Right cardiac atrium (tissue), 5 donors: ENCODE results near the gene STOML3. TPM values are rescaled to one million over a fixed set of nuclear protein-coding genes. Genes with fewer than 3 reads are reported as not detected.

Experiments used
- ATAC-seq, 2 donors: fragments of 200-7000 bp; cut with Tn5 transposase; one replicate each; pipeline versions ENCODE4 v1.8.0 to v1.9.1; 2020; ENCODE audit warnings: moderate library complexity in 2 of 2, mild to moderate bottlenecking in 1 of 2
- DNase-seq, 3 donors: peaks; one replicate each; pipeline ENCODE4 v3.0.0-alpha.2; 2020
- H3K27ac ChIP-seq: one replicate; pipeline ENCODE4 v1.5.1; 2013; ENCODE audit warnings: mild to moderate bottlenecking, low read length, control low read depth, moderate library complexity
- H3K27me3 ChIP-seq: one replicate; pipeline ENCODE4 v1.6.1; 2013; ENCODE audit not compliant: control insufficient read depth, insufficient read depth
- H3K4me1 ChIP-seq: one replicate; pipeline ENCODE4 v1.6.1; 2013; ENCODE audit warnings: low read length; ENCODE audit not compliant: control insufficient read depth, insufficient read depth
- H3K4me3 ChIP-seq: one replicate; pipeline ENCODE4 v1.5.1; 2013; ENCODE audit warnings: low read length, control low read depth
- H3K9me3 ChIP-seq: one replicate; pipeline ENCODE4 v1.6.1; 2013; ENCODE audit warnings: low read length; ENCODE audit not compliant: control insufficient read depth
- WGBS: extraction: QIAGEN DNeasy Blood & Tissue Kit; methylation state at CpG from one replicate; pipeline ENCODE4 v1.1.7; 2013; 5-methylcytosine and 5-hydroxymethylcytosine counted together
- intact Hi-C, 4 donors: fragments of 100-400 bp; cut with DNase I; formaldehyde crosslinking; loops; one replicate each; pipeline versions ENCODE4 v1.11.0 to v1.14.0; 2022 to 2023
- long read RNA-seq, 4 donors: library from polyadenylated mRNA; unstranded; transcript quantifications; one replicate each; pipeline ENCODE4 v2.0.0, GENCODE V29; 2020 to 2021
- polyA plus RNA-seq: library from polyadenylated mRNA; stranded (reverse); fragments of 200-250 nt; gene quantifications from one replicate; pipeline ENCODE4 v1.2.3, GENCODE V29; 2013
- total RNA-seq, 4 donors: library from RNA; stranded (reverse); fragmentation: NEBNext Ultra II Directional; extraction: Animal tissue kit (Norgen Biotek cat#: 25700); gene quantifications; one replicate each; pipeline ENCODE4 v1.2.1, GENCODE V29; 2021
- donor health status: healthy with polysubstance abuse.
- donor health status: DM: no; HTN: yes; CAD: no.
- donor health status: DM: no; HTN: no; CAD: no.
- donor health status: DM: no; HTN: yes; CAD: no; lungs with severe emphysema.
- donor health status: DM: yes; HTN: yes; CAD: no.

STOML3 gene
- not detected for total RNA-seq
- polyA plus RNA-seq = not detected
- long read RNA-seq, donor 1 = 0 reads
- long read RNA-seq, donor 2 = 0 reads
- long read RNA-seq, donor 3 = 0 reads
- long read RNA-seq, donor 4 = 0 reads

- ATAC-seq (no peak), DNase-seq (no peak)
- Histone ChIP-seq H3K4me1 (no peaks in the 10 kb centered on the region), H3K27me3 (no peaks in the 10 kb centered on the region), H3K9me3 (no peaks in the 10 kb centered on the region), H3K27ac (no peak within 1 kb of the TSS), H3K4me3 (no peak within 1 kb of the TSS)
- intact Hi-C loops = no loop called here
These were observed at the start of gene STOML3 for GRCh38 chr13:38990693-38991092. STOML3 (minus strand) TSS chr13:38990831; CDS start chr13:38990721, 110 bp downstream.

GRCh38 chr13:39040206-39040605 lies 49.6 kb upstream of the STOML3 start:
- Histone ChIP-seq H3K27me3 (no peaks in the 10 kb centered on the region), H3K9me3 (no peaks in the 10 kb centered on the region), H3K4me1 (peaks cover under 1% of the 10 kb centered on the region), H3K27ac (no peak overlapping the region), H3K4me3 (no peak overlapping the region)
- DNase-seq (no peak), ATAC-seq (no peak)
- intact Hi-C loops = loop anchor here in 1 of 4 donors (10.0 kb wide), 1 partner anchor 225 kb away; no protein-coding TSS in a partner anchor
- 48% methylated on average over 1 of the region's 1 CpG for WGBS

GRCh38 chr13:39039041-39039440 lies 48.4 kb upstream of the STOML3 start:
- H3K4me3 ChIP-seq = peak overlapping the region; percentile 93
- no peaks in the 10 kb centered on the region for H3K27me3 ChIP-seq
- ATAC-seq = no peak
- DNase-seq = no peak
- no peak overlapping the region for H3K27ac ChIP-seq
- H3K4me1 ChIP-seq = peaks cover 2% of the 10 kb centered on the region
- intact Hi-C loops = no loop called here
- 27% methylated on average over 7 of the region's 7 CpGs for WGBS
- no peaks in the 10 kb centered on the region for H3K9me3 ChIP-seq

GRCh38 chr13:39038569-39039030 lies 48.0 kb upstream of the STOML3 start:
- WGBS = under 1% methylated on average over 15 of the region's 15 CpGs
- Histone ChIP-seq H3K4me3 (peak overlapping the region; percentile 93), H3K27ac (peak overlapping the region; percentile 80), H3K27me3 (no peaks in the 10 kb centered on the region), H3K4me1 (peaks cover 2% of the 10 kb centered on the region), H3K9me3 (no peaks in the 10 kb centered on the region)
- DNase-seq (peak in 1 of 3 donors; percentile 21), ATAC-seq (peak; percentile 29 to 45)
- intact Hi-C loops = no loop called here

GRCh38 chr13:39037880-39038568 lies 47.4 kb upstream of the STOML3 start, which contains the start of the genes NHLRC3 and PROSER1:
NHLRC3 (plus strand) TSS chr13:39038456; CDS start chr13:39038640, 184 bp downstream.
PROSER1 (minus strand) TSS chr13:39038089; CDS start chr13:39037242, 847 bp downstream.
- H3K9me3 ChIP-seq = no peaks in the 10 kb centered on the region
- H3K4me1 ChIP-seq = peaks cover 2% of the 10 kb centered on the region
- H3K27me3 ChIP-seq = no peaks in the 10 kb centered on the region
- peak within 1 kb of the TSS; percentile 80 for H3K27ac ChIP-seq
- ATAC-seq (peak; percentile 98), DNase-seq (peak; percentile 93 to 97 (median 97))
- under 1% methylated on average over 41 of the region's 41 CpGs for WGBS
- intact Hi-C loops = no loop called here
- peak within 1 kb of the TSS; percentile 93 for H3K4me3 ChIP-seq

- DNase-seq (no peak), ATAC-seq (no peak)
- Histone ChIP-seq H3K4me3 (peak overlapping the region; percentile 93), H3K4me1 (peaks cover 2% of the 10 kb centered on the region), H3K9me3 (no peaks in the 10 kb centered on the region), H3K27me3 (no peaks in the 10 kb centered on the region), H3K27ac (peak overlapping the region; percentile 80)
- under 1% methylated on average over 39 of the region's 39 CpGs for WGBS
- intact Hi-C loops = no loop called here
These were observed 46.8 kb upstream of the STOML3 start for GRCh38 chr13:39037410-39037879.

- no peak for ATAC-seq
- 1% methylated on average over 9 of the region's 9 CpGs for WGBS
- Histone ChIP-seq H3K27me3 (no peaks in the 10 kb centered on the region), H3K4me3 (peak overlapping the region; percentile 93), H3K4me1 (peaks cover 2% of the 10 kb centered on the region), H3K9me3 (no peaks in the 10 kb centered on the region), H3K27ac (no peak overlapping the region)
- intact Hi-C loops = no loop called here
- DNase-seq = no peak
These were observed 45.6 kb upstream of the STOML3 start for GRCh38 chr13:39036212-39036611.

- H3K4me1 ChIP-seq = peaks cover 2% of the 10 kb centered on the region
- no peaks in the 10 kb centered on the region for H3K9me3 ChIP-seq
- no peaks in the 10 kb centered on the region for H3K27me3 ChIP-seq
- ATAC-seq = no peak
- intact Hi-C loops = no loop called here
- no peak overlapping the region for H3K27ac ChIP-seq
- peak overlapping the region; percentile 93 for H3K4me3 ChIP-seq
- 20% methylated on average over 2 of the region's 2 CpGs for WGBS
- no peak for DNase-seq
These were observed 45.2 kb upstream of the STOML3 start for GRCh38 chr13:39035799-39036198.

GRCh38 chr13:39035204-39035603 lies 44.6 kb upstream of the STOML3 start:
- WGBS = 48% methylated on average over 2 of the region's 2 CpGs

GRCh38 chr13:39034085-39034484 lies 43.5 kb upstream of the STOML3 start:
- ATAC-seq (no peak), DNase-seq (no peak)
- no peaks in the 10 kb centered on the region for H3K9me3 ChIP-seq
- 87% methylated on average over 1 of the region's 1 CpG for WGBS
- H3K4me1 ChIP-seq = peaks cover 2% of the 10 kb centered on the region
- H3K27me3 ChIP-seq = no peaks in the 10 kb centered on the region
- no peak overlapping the region for H3K4me3 ChIP-seq
- intact Hi-C loops = no loop called here
- no peak overlapping the region for H3K27ac ChIP-seq

More at GRCh38 chr13:39035204-39035603, 44.6 kb upstream of the STOML3 start:
- intact Hi-C loops = no loop called here
- no peak overlapping the region for H3K27ac ChIP-seq
- DNase-seq (no peak), ATAC-seq (no peak)
- H3K27me3 ChIP-seq = no peaks in the 10 kb centered on the region
- no peaks in the 10 kb centered on the region for H3K9me3 ChIP-seq
- peak overlapping the region; percentile 28 for H3K4me3 ChIP-seq
- peaks cover 2% of the 10 kb centered on the region for H3K4me1 ChIP-seq

- intact Hi-C loops = no loop called here
These were observed 41.5 kb upstream of the STOML3 start for GRCh38 chr13:39032150-39032549.

More at GRCh38 chr13:39032150-39032549, 41.5 kb upstream of the STOML3 start:
- no peak overlapping the region for H3K4me3 ChIP-seq
- no peak for DNase-seq
- ATAC-seq = no peak
- H3K27ac ChIP-seq = no peak overlapping the region
- peaks cover 2% of the 10 kb centered on the region for H3K4me1 ChIP-seq
- H3K9me3 ChIP-seq = no peaks in the 10 kb centered on the region
- no peaks in the 10 kb centered on the region for H3K27me3 ChIP-seq
- 95% methylated on average over 1 of the region's 1 CpG for WGBS
